GM12891 (cell line): ENCODE measurements around the gene PRDX1.

ENCODE experiments used
- PAX5 ChIP-seq: IDR thresholded peaks from 2 replicates; pipeline ENCODE4 v1.6.1; 2011; ENCODE audit warnings: low read length, moderate library complexity, mild to moderate bottlenecking; ENCODE audit not compliant: insufficient read depth, severe bottlenecking
- POLR2A ChIP-seq: IDR thresholded peaks from 2 replicates; pipeline ENCODE4 v1.6.1; 2011; ENCODE audit warnings: low read depth, low read length, control low read depth
- POLR2AphosphoS5 ChIP-seq: IDR thresholded peaks from 2 replicates; pipeline ENCODE4 v1.6.1; 2011; ENCODE audit warnings: low read depth, low read length, control low read depth
- POU2F2 ChIP-seq: IDR thresholded peaks from 2 replicates; pipeline ENCODE4 v1.6.1; 2011; ENCODE audit warnings: low read depth, mild to moderate bottlenecking, control low read depth, low read length, moderate library complexity
- TAF1 ChIP-seq: IDR thresholded peaks from 2 replicates; pipeline ENCODE4 v1.6.1; 2011; ENCODE audit warnings: low read depth, low read length, control low read depth

GRCh38 chr1:45508295-45509151 is 13.2 kb downstream of the PRDX1 start:
- TF ChIP-seq POLR2A (peak; percentile 68; the same call in 1 of the 2 replicates), POLR2AphosphoS5 (peak; percentile 88), PAX5 (no peak), TAF1 (no peak), POU2F2 (no peak; the same call in 1 of the 2 replicates)
